Measurements from ENCODE around the gene CLEC16A.

GRCh38 chr16:10967986-10968385, 23.6 kb downstream of the CLEC16A start:
- TF ChIP-seq CTCF (conservative IDR thresholded peaks at IDR 0.05; ENCODE audit: low read depth in 2 of 2) (no peak), REST (IDR thresholded peaks at IDR 0.05; ENCODE audit: unreplicated experiment) (no peak)

All from GM23338 (cell line).